ENCODE results near the gene IMMP2L. TPM values are rescaled to one million over a fixed set of nuclear protein-coding genes. Genes with fewer than 3 reads are reported as not detected.

The IMMP2L gene
- total and polyA plus RNA-seq, 2 of the 8 experiments (the other 6 are each of a cell fraction or from before 2014, with no cell fraction given): 2.3 to 10.1 TPM

DNA sequence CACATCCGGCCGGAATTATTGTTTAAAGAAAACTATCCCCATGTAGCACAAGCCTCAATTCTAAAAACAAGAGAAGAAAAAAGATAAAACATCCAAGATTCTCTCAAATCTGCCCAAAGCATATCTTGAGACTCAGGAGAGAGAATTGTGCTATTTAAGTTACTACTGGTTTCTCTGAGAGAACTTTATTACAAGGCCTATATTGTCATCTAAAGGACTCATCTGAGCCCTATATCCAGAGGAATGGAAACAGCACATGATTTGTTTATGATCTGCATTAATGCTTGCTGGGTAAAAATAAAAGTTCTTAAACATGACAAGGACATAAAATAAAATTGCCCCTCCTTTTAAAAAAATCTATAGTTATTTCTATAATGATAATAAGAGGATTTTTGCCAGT, 446.3 kb downstream of the IMMP2L start:
- Histone ChIP-seq H2BK20ac (ENCODE audit: low read length) (no peak overlapping the region), H3K4me1 (replicated peaks in 1 of 4; ENCODE audit: control insufficient read depth in 3 of 4, insufficient read depth in 4 of 4, low read length in 3 of 4) (no peaks in the 10 kb centered on the region), H3K79me1 (ENCODE audit: low read depth, low read length) (no peaks in the 10 kb centered on the region), H3K9ac (replicated peaks in 1 of 4; ENCODE audit: extremely low read depth in 1 of 4, low read depth in 3 of 4, low read length in 3 of 4) (no peak overlapping the region), H3K14ac (ENCODE audit: insufficient read length) (no peak overlapping the region), H2AFZ (ENCODE audit: low read length) (no peak overlapping the region), H3K56ac (replicated peaks; ENCODE audit: insufficient read length, low read depth, low read length) (no peak overlapping the region), H3K9me3 (ENCODE audit: insufficient read depth in 2 of 2, low read depth in 1 of 2, low read length in 1 of 2) (no peaks in the 10 kb centered on the region), H2BK5ac (ENCODE audit: low read depth, low read length) (no peak overlapping the region), H4K8ac (ENCODE audit: extremely low read depth, insufficient read depth, low read length) (no peak overlapping the region), H2AK5ac (ENCODE audit: low read depth, low read length) (no peak overlapping the region), H4K20me1 (replicated peaks in 1 of 2; ENCODE audit: control insufficient read depth in 1 of 2, insufficient read depth in 2 of 2, low read length in 2 of 2) (no peaks in the 10 kb centered on the region), H3K4me3 (ENCODE audit: extremely low read depth in 1 of 4, insufficient read depth in 2 of 4, low read depth in 3 of 4, low read length in 4 of 4) (no peak overlapping the region), H3K36me3 (ENCODE audit: control insufficient read depth in 2 of 4, insufficient read depth in 4 of 4, low read length in 3 of 4) (no peaks in the 10 kb centered on the region), H3K23me2 (ENCODE audit: low read depth, low read length) (no peaks in the 10 kb centered on the region), H2BK120ac (replicated peaks; ENCODE audit: low read depth, low read length) (no peak overlapping the region), H3K23ac (ENCODE audit: insufficient read length) (no peak overlapping the region), H4K91ac (replicated peaks; ENCODE audit: insufficient read length, low read length) (no peak overlapping the region), H3K18ac (ENCODE audit: extremely low read depth, low read length) (no peak overlapping the region), H3K27me3 (replicated peaks in 1 of 4; ENCODE audit: control insufficient read depth in 3 of 4, extremely low read depth in 1 of 4, insufficient read depth in 3 of 4, low read length in 3 of 4) (no peaks in the 10 kb centered on the region), H3K27ac (ENCODE audit: low read depth, low read length) (no peak overlapping the region), H2BK15ac (ENCODE audit: low read length) (no peak overlapping the region), H2BK12ac (ENCODE audit: low read depth, low read length) (no peak overlapping the region), H3K79me2 (ENCODE audit: control insufficient read depth in 1 of 2, insufficient read depth in 2 of 2, low read length in 2 of 2) (no peaks in the 10 kb centered on the region), H4K5ac (ENCODE audit: insufficient read length, low read depth, low read length) (no peak overlapping the region), H3K4ac (replicated peaks; ENCODE audit: insufficient read length, low read depth, low read length) (no peak overlapping the region), H3K4me2 (ENCODE audit: insufficient read depth in 1 of 2, low read depth in 2 of 2, low read length in 2 of 2) (no peak overlapping the region)
- WGBS, 2 experiments (ENCODE audit: extremely low coverage in 1 of 2, insufficient coverage in 1 of 2, insufficient read length in 1 of 2, insufficient replicate concordance in 2 of 2, low coverage in 1 of 2, low lambda C conversion rate in 2 of 2, missing lambda C conversion rate in 1 of 2): 91% methylated on average over 2 of the region's 2 CpGs; no CpG with 5 or more reads in 1 of the 2 experiments
- DNase-seq (ENCODE audit: low read depth in 1 of 2, low spot score in 2 of 2): no peak
- FAIRE-seq: no peak
- CTCF ChIA-PET (ENCODE audit: partially characterized antibody): interaction anchor here (0.9 kb wide), 1 partner anchor 15 kb away, joined by 3 read pairs; no protein-coding TSS in a partner anchor
- POLR2A ChIA-PET (ENCODE audit: partially characterized antibody): no interaction called here
- TF ChIP-seq SRF (IDR thresholded peaks at IDR 0.05; ENCODE audit: low read depth, low read length) (no peak), SAP30 (IDR thresholded peaks at IDR 0.05; ENCODE audit: insufficient read depth, insufficient replicate concordance, low read length) (no peak), TBP (IDR thresholded peaks at IDR 0.05; ENCODE audit: low read depth, low read length) (no peak), SIRT6 (IDR thresholded peaks at IDR 0.05; ENCODE audit: low read length) (no peak), SP2 (IDR thresholded peaks at IDR 0.05; ENCODE audit: low read length) (no peak), KDM1A (IDR thresholded peaks at IDR 0.05; ENCODE audit: borderline replicate concordance, low read length) (no peak), YY1 (IDR thresholded peaks at IDR 0.05; ENCODE audit: low read depth, low read length) (no peak), POU5F1 (IDR thresholded peaks at IDR 0.05; ENCODE audit: low read depth, low read length) (no peak), BCL11A (IDR thresholded peaks at IDR 0.05; ENCODE audit: low read depth in 2 of 2, low read length in 2 of 2) (no peak)
- TF ChIP-seq, protein P1, sequence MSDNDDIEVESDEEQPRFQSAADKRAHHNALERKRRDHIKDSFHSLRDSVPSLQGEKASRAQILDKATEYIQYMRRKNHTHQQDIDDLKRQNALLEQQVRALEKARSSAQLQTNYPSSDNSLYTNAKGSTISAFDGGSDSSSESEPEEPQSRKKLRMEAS (IDR thresholded peaks at IDR 0.05): no peak
- TF ChIP-seq, protein P2, sequence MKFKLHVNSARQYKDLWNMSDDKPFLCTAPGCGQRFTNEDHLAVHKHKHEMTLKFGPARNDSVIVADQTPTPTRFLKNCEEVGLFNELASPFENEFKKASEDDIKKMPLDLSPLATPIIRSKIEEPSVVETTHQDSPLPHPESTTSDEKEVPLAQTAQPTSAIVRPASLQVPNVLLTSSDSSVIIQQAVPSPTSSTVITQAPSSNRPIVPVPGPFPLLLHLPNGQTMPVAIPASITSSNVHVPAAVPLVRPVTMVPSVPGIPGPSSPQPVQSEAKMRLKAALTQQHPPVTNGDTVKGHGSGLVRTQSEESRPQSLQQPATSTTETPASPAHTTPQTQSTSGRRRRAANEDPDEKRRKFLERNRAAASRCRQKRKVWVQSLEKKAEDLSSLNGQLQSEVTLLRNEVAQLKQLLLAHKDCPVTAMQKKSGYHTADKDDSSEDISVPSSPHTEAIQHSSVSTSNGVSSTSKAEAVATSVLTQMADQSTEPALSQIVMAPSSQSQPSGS (IDR thresholded peaks at IDR 0.05; ENCODE audit: low read length): no peak
- TF ChIP-seq, protein P3, sequence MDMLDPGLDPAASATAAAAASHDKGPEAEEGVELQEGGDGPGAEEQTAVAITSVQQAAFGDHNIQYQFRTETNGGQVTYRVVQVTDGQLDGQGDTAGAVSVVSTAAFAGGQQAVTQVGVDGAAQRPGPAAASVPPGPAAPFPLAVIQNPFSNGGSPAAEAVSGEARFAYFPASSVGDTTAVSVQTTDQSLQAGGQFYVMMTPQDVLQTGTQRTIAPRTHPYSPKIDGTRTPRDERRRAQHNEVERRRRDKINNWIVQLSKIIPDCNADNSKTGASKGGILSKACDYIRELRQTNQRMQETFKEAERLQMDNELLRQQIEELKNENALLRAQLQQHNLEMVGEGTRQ (IDR thresholded peaks at IDR 0.05; ENCODE audit: low read length): no peak

Measured in H1 (cell line).